OCI-M1 (cell line): ENCODE results near the gene TMEM128.
"Not testable (repeated sequence)": the region's sequence is repeated elsewhere in the genome, so short reads cannot be mapped to it uniquely, and the experiment has no call there.

ENCODE experiments used
- DNase-seq: peaks from one replicate; lab custom pipeline; 2025; lab: John Stamatoyannopoulos, UW

TMEM128 gene

GRCh38 chr4:4256799-4257198 is 8.8 kb upstream of the TMEM128 start:
- no peak for DNase-seq

DNA sequence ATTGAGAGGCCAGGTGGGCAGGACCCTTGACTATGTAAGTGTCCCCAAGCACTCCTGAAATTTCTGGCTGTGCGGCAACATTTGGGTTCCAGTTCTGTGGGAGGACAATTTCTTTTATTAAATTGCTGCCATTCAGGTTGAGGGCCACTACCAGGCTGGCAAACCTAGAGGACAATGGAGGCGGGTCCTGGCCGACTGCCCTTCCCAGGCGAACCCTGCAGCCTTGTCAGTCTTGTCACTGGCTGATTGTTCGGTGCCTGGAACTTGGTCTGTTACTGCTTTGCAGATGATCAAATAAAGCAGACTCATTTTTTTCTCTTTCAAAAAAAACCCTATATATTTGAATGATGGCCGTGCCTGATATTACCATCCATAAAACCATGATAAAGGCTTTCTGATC is 6.6 kb upstream of the TMEM128 start:
- DNase-seq: no peak

GRCh38 chr4:4254199-4254598 is 6.2 kb upstream of the TMEM128 start:
- DNase-seq: no peak

GRCh38 chr4:4249866-4250265 is 1.8 kb upstream of the TMEM128 start:
- DNase-seq: no peak

- not testable (repeated sequence) for DNase-seq
These were observed 1.3 kb upstream of the TMEM128 start for GRCh38 chr4:4249342-4249741.

GRCh38 chr4:4248885-4249203 is 821 bp upstream of the TMEM128 start:
- peak; percentile 66 for DNase-seq

- no peak for DNase-seq
These were observed 361 bp downstream of the TMEM128 start for GRCh38 chr4:4247696-4248028.

- no peak for DNase-seq
These were observed 2.9 kb downstream of the TMEM128 start for GRCh38 chr4:4245172-4245571.

- DNase-seq: not testable (repeated sequence)
These were observed 8.5 kb downstream of the TMEM128 start for GRCh38 chr4:4239551-4239950.

DNA sequence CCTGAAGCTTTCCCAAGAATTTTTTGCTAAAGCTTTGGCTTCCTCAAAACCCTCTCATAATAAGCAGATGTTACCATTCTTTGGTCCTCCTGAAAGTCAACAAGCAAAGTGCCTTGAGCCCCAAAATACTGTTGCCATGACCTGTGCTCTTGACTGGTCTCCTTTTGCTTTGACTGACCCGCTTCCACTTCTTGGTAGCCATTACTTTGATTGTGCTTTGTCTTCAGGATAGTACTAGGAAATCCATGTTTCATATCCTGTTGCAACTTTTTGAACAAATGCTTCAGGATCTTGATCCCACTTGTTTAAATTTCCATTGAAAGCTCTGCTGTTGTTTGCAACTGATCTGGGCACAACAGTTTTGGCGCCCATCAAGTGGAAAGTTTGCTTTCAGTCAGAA is 14.4 kb downstream of the TMEM128 start:
- DNase-seq: no peak

- DNase-seq: no peak
These were observed 19.7 kb downstream of the TMEM128 start for GRCh38 chr4:4228356-4228668.

- DNase-seq: no peak
These were observed 20.3 kb downstream of the TMEM128 start for GRCh38 chr4:4227510-4228355.

DNA sequence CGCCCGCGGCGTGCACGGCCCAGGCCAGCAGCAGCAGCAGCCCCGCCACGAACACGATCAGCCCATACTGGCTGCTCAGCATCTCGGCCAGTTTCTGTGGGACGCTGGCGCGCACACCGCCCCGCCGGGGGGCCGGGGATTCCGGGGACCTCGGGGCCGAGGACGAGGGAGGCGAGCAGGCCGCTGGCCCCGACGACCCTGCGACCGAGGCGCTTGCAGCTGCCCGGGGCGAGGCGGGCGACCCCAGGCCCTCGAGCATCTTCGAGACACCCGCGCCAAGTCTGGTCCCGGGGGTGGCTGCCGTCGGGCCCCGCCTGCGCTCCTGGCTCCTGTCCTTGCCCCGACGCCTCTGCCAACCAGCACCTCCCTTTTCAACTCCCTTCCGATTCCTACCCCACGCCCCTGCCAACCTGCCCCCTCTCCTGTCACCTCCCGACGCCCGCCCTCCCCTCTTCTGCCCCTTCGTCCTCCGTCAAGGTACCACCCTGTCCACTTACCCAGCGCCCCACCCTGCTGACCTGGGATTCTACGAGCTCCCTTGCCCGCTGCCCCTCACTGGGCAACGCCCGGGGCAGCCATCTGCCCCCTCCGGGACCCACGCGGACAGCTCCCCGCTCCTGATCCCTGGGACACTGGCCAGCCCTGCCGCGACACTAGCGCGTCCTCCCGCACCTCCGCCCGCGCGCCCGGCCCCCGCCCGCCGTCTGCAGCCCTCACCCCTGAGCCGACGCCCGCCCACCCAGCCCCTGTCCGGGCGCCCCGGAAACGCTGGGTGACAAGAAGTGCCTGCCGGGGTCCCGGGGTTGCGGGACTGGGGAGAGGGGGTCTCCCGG is 21.2 kb downstream of the TMEM128 start, which contains the start of gene OTOP1:
OTOP1 (minus strand) TSS at position 324 of the 833 bp plus-strand sequence; CDS start at position 259, 65 bp downstream.
- DNase-seq: no peak

DNA sequence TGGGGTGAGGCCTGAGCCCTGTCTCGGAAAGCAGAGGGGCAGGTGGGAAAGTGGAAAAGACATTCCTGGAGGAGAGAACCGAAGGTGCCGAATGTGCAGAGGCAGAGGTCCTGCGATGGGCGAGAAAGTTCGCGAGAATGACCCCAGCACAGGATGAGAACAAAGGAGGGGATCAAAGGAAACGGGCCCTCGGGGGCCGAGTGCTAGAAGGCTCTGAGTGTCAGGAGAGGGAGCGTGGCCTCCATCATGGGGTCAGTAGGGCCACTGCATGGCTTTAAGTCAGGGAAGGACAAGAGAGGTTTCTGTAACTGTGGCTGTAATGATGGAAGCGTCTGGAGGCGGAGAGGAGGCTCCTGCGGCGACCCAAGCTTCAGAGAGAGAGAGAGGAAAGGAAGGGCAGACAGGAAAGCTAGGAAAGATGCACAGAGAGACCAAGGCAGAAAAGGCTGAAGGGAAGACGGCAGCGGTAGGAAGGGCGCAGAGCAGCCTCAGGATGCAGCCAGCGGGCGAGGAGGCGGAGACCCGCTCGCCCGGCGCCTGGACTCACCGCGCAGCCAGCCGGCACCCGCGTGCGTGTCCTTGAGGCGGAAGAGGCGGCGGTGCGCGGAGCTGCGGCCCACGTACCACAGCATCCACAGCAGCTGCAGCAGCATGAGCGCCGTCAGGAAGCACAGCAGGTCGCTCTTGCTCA is 22.0 kb downstream of the TMEM128 start:
- DNase-seq: no peak

- no peak for DNase-seq
These were observed 30.9 kb downstream of the TMEM128 start for GRCh38 chr4:4217113-4217512.

- no peak for DNase-seq
These were observed 31.4 kb downstream of the TMEM128 start for GRCh38 chr4:4216648-4217047.

DNA sequence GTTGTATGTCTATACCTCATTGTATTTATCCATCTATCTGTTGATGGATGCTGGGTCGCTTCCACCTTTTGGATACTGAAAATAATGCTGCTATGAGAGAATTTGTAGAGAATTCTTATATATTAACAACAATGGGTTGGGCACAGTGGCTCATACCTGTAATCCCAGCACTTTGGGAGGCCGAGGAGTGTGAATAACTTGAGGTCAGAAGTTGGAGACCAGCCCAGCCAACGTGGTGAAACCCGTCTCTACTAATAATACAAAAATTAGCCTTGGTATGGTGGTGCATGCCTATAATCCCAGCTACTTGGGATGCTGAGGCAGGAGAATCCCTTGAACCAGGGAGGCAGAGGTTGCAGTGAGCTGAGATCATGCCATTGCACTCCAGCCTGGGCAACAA is 34.3 kb downstream of the TMEM128 start:
- DNase-seq: not testable (repeated sequence)

DNA sequence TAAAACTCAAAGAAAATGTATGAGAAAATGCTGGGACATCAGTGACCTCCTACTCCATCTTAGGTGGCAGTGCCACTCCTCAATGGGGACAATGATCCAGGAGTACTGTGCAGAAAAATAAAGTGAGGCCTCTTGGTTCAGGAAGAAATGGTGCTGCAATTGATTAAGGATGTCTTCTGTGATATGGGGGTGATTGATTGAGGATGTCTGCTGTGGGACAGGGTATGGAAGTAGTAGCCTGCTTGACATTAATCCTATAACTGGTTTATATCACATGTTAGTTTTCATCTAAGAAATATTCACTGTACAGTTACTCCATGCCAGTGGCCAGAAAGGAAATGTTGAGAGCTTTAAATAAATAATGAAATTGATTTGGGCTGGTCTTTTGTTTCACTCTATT is 41.8 kb downstream of the TMEM128 start:
- DNase-seq: no peak

GRCh38 chr4:4204401-4204745 is 43.6 kb downstream of the TMEM128 start:
- DNase-seq: no peak

DNA sequence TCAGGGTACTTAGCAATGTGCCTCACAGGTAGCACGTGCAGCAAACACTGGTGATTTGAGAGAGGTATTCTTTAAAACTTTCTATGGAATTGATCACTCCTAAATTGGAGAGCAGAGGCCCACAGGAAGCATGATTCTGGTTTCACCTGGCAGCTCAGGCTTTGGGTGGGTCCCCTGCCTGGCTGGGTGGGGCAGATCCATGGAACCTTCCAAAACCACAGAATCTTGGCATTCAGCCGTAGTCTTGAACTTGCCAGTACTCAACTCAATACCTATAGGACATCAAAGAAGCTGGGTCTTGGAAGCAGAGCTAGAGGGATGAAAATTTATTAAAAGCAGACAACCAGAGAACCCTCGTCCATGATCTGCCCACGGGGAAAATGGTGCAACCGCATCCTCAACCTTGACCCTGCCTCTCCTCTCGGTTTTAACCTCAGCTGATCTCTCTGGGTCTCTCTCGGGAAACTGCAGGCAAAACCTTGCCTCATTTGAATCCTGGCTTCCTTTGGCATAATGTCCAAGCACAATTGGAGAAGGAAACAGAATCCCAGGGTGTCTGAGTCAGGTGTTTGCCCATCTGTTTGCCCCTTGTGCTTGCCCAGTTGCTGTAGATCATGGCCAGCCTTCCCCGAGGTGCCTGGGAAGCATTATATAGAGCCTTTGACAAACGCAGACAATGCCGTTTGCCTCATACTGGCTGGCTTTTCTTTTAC is 44.2 kb downstream of the TMEM128 start:
- DNase-seq: no peak

DNA sequence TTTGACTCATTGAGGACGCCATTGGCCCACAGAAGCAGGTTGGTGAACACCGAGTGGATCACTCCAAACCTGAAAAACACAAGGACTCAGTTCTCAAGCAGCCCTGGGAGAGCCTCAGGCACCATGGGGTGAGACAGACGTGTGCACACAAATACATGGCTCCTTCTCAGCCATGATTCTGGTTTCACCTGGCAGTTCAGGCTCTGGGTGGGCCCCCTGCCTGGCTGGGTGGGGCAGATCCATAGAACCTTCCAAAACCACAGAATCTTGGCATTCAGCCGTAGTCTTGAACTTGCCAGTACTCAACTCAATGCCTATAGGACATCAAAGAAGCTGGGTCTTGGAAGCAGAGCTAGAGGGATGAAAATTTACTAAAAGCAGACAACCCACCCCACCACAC is 45.5 kb downstream of the TMEM128 start:
- DNase-seq: no peak

DNA sequence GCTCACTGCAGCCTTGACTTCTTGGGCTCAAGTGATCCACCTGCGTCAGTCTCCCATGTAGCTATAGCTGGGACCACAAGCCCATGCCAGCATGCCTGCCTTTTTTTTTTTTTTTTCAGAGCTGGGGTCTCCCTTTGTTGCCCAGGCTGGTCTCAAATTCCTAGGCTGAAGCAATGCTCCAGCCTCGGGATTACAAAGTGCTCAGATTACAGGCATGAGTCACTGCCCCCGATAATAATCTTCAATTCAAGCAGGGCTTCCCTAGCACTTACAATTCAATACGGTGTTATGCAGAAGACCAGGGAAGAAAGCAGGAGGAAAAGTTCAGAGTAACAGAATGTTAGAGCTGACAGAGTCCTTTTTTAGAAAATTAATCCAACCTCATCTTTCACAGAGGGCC is 47.4 kb downstream of the TMEM128 start:
- DNase-seq: peak; percentile 17
